MM.1S (cell line): ENCODE results near the gene UBE2D2.
"Not testable (repeated sequence)": the region's sequence is repeated elsewhere in the genome, so short reads cannot be mapped to it uniquely, and the experiment has no call there.

ENCODE experiments used
- EZH2 ChIP-seq: fragments of 300-600 bp; sonication (generic); optimal IDR thresholded peaks from 2 replicates; pipeline ENCODE3; 2017; ENCODE audit warnings: low read depth, mild to moderate bottlenecking, antibody characterized with exemption, low read length, mixed read lengths
- EZH2phosphoT487 ChIP-seq: fragments of 300-600 bp; sonication (generic); IDR thresholded peaks from 2 replicates; pipeline ENCODE4 v1.6.1; 2018; ENCODE audit warnings: antibody characterized with exemption, low read length
- TF ChIP-seq, protein P1 (sequence below): fragments of 300-600 bp; sonication (generic); IDR thresholded peaks from 2 replicates; pipeline ENCODE4 v1.5.1; 2016; ENCODE audit warnings: antibody characterized with exemption, low read length, mixed read lengths

- TF ChIP-seq, protein P1, sequence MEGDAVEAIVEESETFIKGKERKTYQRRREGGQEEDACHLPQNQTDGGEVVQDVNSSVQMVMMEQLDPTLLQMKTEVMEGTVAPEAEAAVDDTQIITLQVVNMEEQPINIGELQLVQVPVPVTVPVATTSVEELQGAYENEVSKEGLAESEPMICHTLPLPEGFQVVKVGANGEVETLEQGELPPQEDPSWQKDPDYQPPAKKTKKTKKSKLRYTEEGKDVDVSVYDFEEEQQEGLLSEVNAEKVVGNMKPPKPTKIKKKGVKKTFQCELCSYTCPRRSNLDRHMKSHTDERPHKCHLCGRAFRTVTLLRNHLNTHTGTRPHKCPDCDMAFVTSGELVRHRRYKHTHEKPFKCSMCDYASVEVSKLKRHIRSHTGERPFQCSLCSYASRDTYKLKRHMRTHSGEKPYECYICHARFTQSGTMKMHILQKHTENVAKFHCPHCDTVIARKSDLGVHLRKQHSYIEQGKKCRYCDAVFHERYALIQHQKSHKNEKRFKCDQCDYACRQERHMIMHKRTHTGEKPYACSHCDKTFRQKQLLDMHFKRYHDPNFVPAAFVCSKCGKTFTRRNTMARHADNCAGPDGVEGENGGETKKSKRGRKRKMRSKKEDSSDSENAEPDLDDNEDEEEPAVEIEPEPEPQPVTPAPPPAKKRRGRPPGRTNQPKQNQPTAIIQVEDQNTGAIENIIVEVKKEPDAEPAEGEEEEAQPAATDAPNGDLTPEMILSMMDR = not testable (repeated sequence)
- TF ChIP-seq EZH2, EZH2phosphoT487: not testable (repeated sequence)
Observed at GRCh38 chr5:139625398-139625797, 64.3 kb downstream of the UBE2D2 start.
